Panc1 (cell line): Measurements from ENCODE around the gene ZNF385C.

Experiments used
- CTCF ChIP-seq: fragments of 450-650 bp; IDR thresholded peaks from 2 replicates; pipeline ENCODE4 v1.5.1; 2017; ENCODE audit warnings: mild to moderate bottlenecking
- POLR2AphosphoS5 ChIP-seq: IDR thresholded peaks from 2 replicates; pipeline ENCODE4 v1.6.1; 2012; ENCODE audit warnings: mild to moderate bottlenecking, low read depth, low read length, moderate library complexity
- REST ChIP-seq, 2 experiments: IDR thresholded peaks; 2 replicates each; pipeline ENCODE4 v1.6.1; 2011 to 2012; ENCODE audit warnings: low read depth in 2 of 2, control low read depth in 1 of 2, low read length in 1 of 2, mild to moderate bottlenecking in 1 of 2, moderate library complexity in 1 of 2; ENCODE audit not compliant: insufficient read depth in 1 of 2
- SIN3A ChIP-seq: IDR thresholded peaks from 2 replicates; pipeline ENCODE4 v1.6.1; 2012; ENCODE audit warnings: low read depth, mild to moderate bottlenecking, low read length, moderate library complexity, borderline replicate concordance; ENCODE audit not compliant: insufficient read depth
- TCF7L2 ChIP-seq: IDR thresholded peaks from 2 replicates; pipeline ENCODE4 v1.6.1; 2011; ENCODE audit warnings: mild to moderate bottlenecking, low read depth, low read length, inconsistent platforms

- TF ChIP-seq REST (IDR thresholded peaks at IDR 0.05; ENCODE audit: insufficient read depth in 1 of 2, low read depth in 2 of 2, low read length in 1 of 2) (no peak), CTCF (no peak), POLR2AphosphoS5 (no peak), SIN3A (no peak), TCF7L2 (no peak)
Measured at GRCh38 chr17:42039794-42040763, 58.2 kb downstream of the ZNF385C start.
